HTERT RPE-1 (cell line): Measurements from ENCODE around the gene PSMA3.

Source experiments
- in situ Hi-C: fragments of 300-500 bp; cut with MboI; formaldehyde crosslinking; loops from 4 replicates; pipeline ENCODE4 v1.14.3; 2020; ENCODE audit warnings: low sequenced_read_pairs

Gene PSMA3

GRCh38 chr14:58298477-58299400 lies 54.1 kb downstream of the PSMA3 start, which contains the start of gene ARID4A:
TSS of gene ARID4A (plus strand) at chr14:58298555. CDS start at chr14:58299855, 1,300 bp downstream.
- in situ Hi-C loops = no loop called here

GRCh38 chr14:58299401-58300330 lies 55.0 kb downstream of the PSMA3 start:
- in situ Hi-C loops = no loop called here

- in situ Hi-C loops = no loop called here
Measured at GRCh38 chr14:58301416-58301815, 56.8 kb downstream of the PSMA3 start.

GRCh38 chr14:58305730-58306129 lies 61.1 kb downstream of the PSMA3 start:
- in situ Hi-C loops = no loop called here

- in situ Hi-C loops = no loop called here
Measured at GRCh38 chr14:58307597-58308316, 63.1 kb downstream of the PSMA3 start.

GRCh38 chr14:58309086-58309485 lies 64.4 kb downstream of the PSMA3 start:
- in situ Hi-C loops = no loop called here

GRCh38 chr14:58313699-58314098 lies 69.1 kb downstream of the PSMA3 start:
- in situ Hi-C loops = no loop called here

GRCh38 chr14:58315606-58316005 lies 71.0 kb downstream of the PSMA3 start:
- in situ Hi-C loops = no loop called here
